Measurements from ENCODE around the gene MTHFD1.

Gene MTHFD1

GRCh38 chr14:64495252-64495651 is 107.1 kb downstream of the MTHFD1 start:
- Histone ChIP-seq H3K4me3 (ENCODE audit: extremely low read depth, insufficient read depth, low read length, poor library complexity, severe bottlenecking) (no peak overlapping the region), H3K4me1 (ENCODE audit: control insufficient read depth, insufficient read depth, low read length, poor library complexity, severe bottlenecking) (no peaks in the 10 kb centered on the region), H3K27ac (ENCODE audit: low read depth, low read length, severe bottlenecking) (no peak overlapping the region), H3K36me3 (ENCODE audit: control insufficient read depth, insufficient read depth, low read length) (peaks cover 36% of the 10 kb centered on the region), H3K9me3 (ENCODE audit: control insufficient read depth, low read length) (no peaks in the 10 kb centered on the region)

DNA sequence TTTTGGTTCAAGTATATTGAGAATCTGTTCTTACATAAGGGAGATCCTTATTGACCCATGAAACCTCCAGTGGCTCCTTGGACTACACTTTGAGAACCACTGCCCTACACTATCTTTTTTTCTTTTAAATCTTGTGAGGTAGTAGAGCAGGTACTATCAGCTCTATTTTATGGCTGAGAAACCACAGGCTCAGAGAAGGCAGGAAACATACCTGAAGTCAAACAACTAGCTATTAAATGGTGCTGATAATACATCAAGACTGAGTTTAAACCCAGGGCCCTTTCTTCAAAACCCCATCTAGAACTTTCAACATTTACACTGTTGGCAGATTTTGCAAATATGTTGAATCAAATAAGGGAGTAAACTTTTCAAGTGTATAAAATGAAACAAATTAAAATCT is 108.6 kb downstream of the MTHFD1 start:
- Histone ChIP-seq H3K4me3 (ENCODE audit: extremely low read depth, insufficient read depth, low read length, poor library complexity, severe bottlenecking) (no peak overlapping the region), H3K36me3 (ENCODE audit: control insufficient read depth, insufficient read depth, low read length) (peaks cover 27% of the 10 kb centered on the region), H3K27ac (ENCODE audit: low read depth, low read length, severe bottlenecking) (no peak overlapping the region), H3K4me1 (ENCODE audit: control insufficient read depth, insufficient read depth, low read length, poor library complexity, severe bottlenecking) (peaks cover 9% of the 10 kb centered on the region), H3K9me3 (ENCODE audit: control insufficient read depth, low read length) (no peaks in the 10 kb centered on the region)

DNA sequence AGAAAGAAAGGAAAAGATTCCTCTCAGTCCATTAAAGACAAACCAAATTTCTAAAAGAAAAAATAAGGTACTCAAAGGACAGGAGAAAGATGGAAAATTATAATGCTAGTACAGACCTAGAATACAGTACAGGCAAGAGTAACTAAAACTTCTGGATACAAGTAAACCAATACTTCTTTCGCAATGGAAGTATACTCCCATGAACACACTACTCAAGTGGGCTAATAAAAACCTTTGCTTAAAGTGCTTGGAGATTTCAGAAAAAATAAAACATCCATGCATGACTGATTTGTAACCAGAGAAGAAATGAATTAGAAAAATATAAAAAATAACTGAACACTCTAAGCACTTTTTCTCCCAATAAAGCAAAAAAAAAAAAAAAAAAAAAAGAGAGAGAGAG is 111.9 kb downstream of the MTHFD1 start:
- no CpG with 5 or more reads among the region's 1 CpG for WGBS, 2 experiments (ENCODE audit: insufficient coverage in 2 of 2)
- Histone ChIP-seq H3K4me1 (ENCODE audit: control insufficient read depth, insufficient read depth, low read length, poor library complexity, severe bottlenecking) (peaks cover 17% of the 10 kb centered on the region), H3K4me3 (ENCODE audit: extremely low read depth, insufficient read depth, low read length, poor library complexity, severe bottlenecking) (no peak overlapping the region), H3K36me3 (ENCODE audit: control insufficient read depth, insufficient read depth, low read length) (peaks cover 17% of the 10 kb centered on the region), H3K9me3 (ENCODE audit: control insufficient read depth, low read length) (no peaks in the 10 kb centered on the region), H3K27ac (ENCODE audit: low read depth, low read length, severe bottlenecking) (no peak overlapping the region)

DNA sequence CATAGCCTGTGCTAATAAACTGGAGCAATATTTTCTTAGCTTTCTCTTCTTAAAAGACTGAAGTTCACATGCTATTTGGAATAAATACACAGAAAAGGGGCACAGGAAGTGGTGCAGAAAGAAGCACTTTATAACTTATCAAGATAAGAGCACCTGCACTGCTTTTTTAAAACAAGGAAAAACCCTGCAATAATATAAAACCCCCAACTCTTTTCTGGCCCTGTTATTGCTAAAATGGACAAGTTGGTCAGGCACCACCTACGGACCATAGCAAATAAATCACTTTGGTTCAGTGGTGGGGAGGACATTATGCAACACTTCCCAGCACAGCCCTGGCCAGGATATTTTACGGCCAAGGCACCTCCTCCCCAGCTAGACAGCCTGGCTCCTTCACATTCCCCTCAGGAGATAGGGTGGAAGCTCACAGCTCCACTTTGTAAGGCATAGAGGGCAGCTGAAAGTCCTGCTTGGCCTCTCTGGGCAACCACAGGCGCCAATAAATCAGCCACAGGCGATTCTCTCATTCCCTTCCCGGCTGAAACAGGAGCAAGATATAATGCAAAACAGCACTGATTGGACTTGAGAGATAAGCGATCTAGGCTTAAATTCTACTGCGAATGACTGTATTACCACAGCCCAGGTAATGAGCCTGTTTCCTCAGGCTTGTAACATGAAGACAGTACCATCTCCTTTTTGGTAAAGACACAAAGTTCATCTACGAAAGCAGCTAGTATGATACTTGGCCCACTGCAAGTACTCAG is 113.4 kb downstream of the MTHFD1 start:
- Histone ChIP-seq H3K4me1 (ENCODE audit: control insufficient read depth, insufficient read depth, low read length, poor library complexity, severe bottlenecking) (peaks cover 17% of the 10 kb centered on the region), H3K9me3 (ENCODE audit: control insufficient read depth, low read length) (no peaks in the 10 kb centered on the region), H3K4me3 (ENCODE audit: extremely low read depth, insufficient read depth, low read length, poor library complexity, severe bottlenecking) (no peak overlapping the region), H3K27ac (ENCODE audit: low read depth, low read length, severe bottlenecking) (peak overlapping the region; percentile 33), H3K36me3 (ENCODE audit: control insufficient read depth, insufficient read depth, low read length) (peaks cover 17% of the 10 kb centered on the region)
- 85% methylated on average over 6 to 7 of the region's 8 CpGs for WGBS, 2 experiments (ENCODE audit: insufficient coverage in 2 of 2)

- H3K36me3 ChIP-seq (ENCODE audit: control insufficient read depth, insufficient read depth, low read length): peaks cover 17% of the 10 kb centered on the region
- no peaks in the 10 kb centered on the region for H3K9me3 ChIP-seq (ENCODE audit: control insufficient read depth, low read length)
- H3K4me1 ChIP-seq (ENCODE audit: control insufficient read depth, insufficient read depth, low read length, poor library complexity, severe bottlenecking): peaks cover 26% of the 10 kb centered on the region
- no peak overlapping the region for H3K27ac ChIP-seq (ENCODE audit: low read depth, low read length, severe bottlenecking)
- H3K4me3 ChIP-seq (ENCODE audit: extremely low read depth, insufficient read depth, low read length, poor library complexity, severe bottlenecking): peak overlapping the region; percentile 84
- WGBS, 2 experiments (ENCODE audit: insufficient coverage in 2 of 2): 75 to 83% methylated on average over 3 to 5 of the region's 6 CpGs
Measured at GRCh38 chr14:64502456-64502855, 114.3 kb downstream of the MTHFD1 start.

DNA sequence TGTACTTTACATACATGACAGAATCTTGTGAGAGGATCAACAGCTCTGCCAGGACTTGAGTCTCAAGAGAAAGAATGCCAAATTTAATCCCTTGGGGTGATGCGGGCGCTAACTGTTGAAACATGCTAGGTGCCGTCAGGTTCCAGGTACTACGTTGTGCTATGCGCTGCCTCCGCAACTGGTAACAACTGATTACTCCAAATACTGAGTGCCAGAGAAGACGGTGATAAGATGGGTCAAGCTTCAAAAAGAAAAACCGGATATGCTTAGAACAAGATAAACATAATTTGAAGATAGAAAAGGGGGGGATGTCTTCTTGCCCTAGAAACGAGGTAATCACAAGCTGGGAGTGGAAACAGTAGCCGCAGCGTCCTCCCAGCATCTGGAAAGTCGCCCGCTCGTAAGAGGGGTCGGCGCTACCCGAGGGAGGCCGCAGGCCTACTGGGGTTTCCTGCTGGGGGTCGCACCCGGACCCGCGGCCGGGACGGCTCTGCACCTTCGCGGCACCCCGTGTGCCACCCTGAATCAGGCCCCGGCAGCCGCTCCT is 114.8 kb downstream of the MTHFD1 start:
- Histone ChIP-seq H3K36me3 (ENCODE audit: control insufficient read depth, insufficient read depth, low read length) (peaks cover 14% of the 10 kb centered on the region), H3K4me1 (ENCODE audit: control insufficient read depth, insufficient read depth, low read length, poor library complexity, severe bottlenecking) (peaks cover 31% of the 10 kb centered on the region), H3K9me3 (ENCODE audit: control insufficient read depth, low read length) (no peaks in the 10 kb centered on the region), H3K4me3 (ENCODE audit: extremely low read depth, insufficient read depth, low read length, poor library complexity, severe bottlenecking) (peak overlapping the region; percentile 84), H3K27ac (ENCODE audit: low read depth, low read length, severe bottlenecking) (peak overlapping the region; percentile 100)
- WGBS, 2 experiments (ENCODE audit: insufficient coverage in 2 of 2): 4 to 12% methylated on average over 20 to 25 of the region's 29 CpGs

- Histone ChIP-seq H3K4me3 (ENCODE audit: extremely low read depth, insufficient read depth, low read length, poor library complexity, severe bottlenecking) (peak within 1 kb of the TSS; percentile 84), H3K4me1 (ENCODE audit: control insufficient read depth, insufficient read depth, low read length, poor library complexity, severe bottlenecking) (peaks cover 36% of the 10 kb centered on the region), H3K9me3 (ENCODE audit: control insufficient read depth, low read length) (no peaks in the 10 kb centered on the region), H3K27ac (ENCODE audit: low read depth, low read length, severe bottlenecking) (peak within 1 kb of the TSS; percentile 100), H3K36me3 (ENCODE audit: control insufficient read depth, insufficient read depth, low read length) (peaks cover 9% of the 10 kb centered on the region)
- 0 to 1% methylated on average over 36 to 40 of the region's 87 CpGs for WGBS, 2 experiments (ENCODE audit: insufficient coverage in 2 of 2)
Measured at GRCh38 chr14:64503434-64504309, 115.5 kb downstream of the MTHFD1 start, which contains the start of gene ZBTB25. Gene ZBTB25 (minus strand): TSS chr14:64503838. CDS start chr14:64490533, 13,305 bp downstream.

- H3K4me3 ChIP-seq (ENCODE audit: extremely low read depth, insufficient read depth, low read length, poor library complexity, severe bottlenecking): peak within 1 kb of the TSS; percentile 84
- H3K36me3 ChIP-seq (ENCODE audit: control insufficient read depth, insufficient read depth, low read length): peaks cover 1% of the 10 kb centered on the region
- peak within 1 kb of the TSS; percentile 100 for H3K27ac ChIP-seq (ENCODE audit: low read depth, low read length, severe bottlenecking)
- H3K9me3 ChIP-seq (ENCODE audit: control insufficient read depth, low read length): no peaks in the 10 kb centered on the region
- WGBS, 2 experiments (ENCODE audit: insufficient coverage in 2 of 2): 0 to 1% methylated on average over 43 to 62 of the region's 63 CpGs
- H3K4me1 ChIP-seq (ENCODE audit: control insufficient read depth, insufficient read depth, low read length, poor library complexity, severe bottlenecking): peaks cover 40% of the 10 kb centered on the region
Measured at GRCh38 chr14:64504310-64504896, 116.2 kb downstream of the MTHFD1 start, which contains the start of gene ZBTB1. Gene ZBTB1 (plus strand): TSS chr14:64504770. CDS start chr14:64521505, 16,735 bp downstream.

GRCh38 chr14:64504897-64505794 is 117.0 kb downstream of the MTHFD1 start:
- no peaks in the 10 kb centered on the region for H3K9me3 ChIP-seq (ENCODE audit: control insufficient read depth, low read length)
- peaks cover 40% of the 10 kb centered on the region for H3K4me1 ChIP-seq (ENCODE audit: control insufficient read depth, insufficient read depth, low read length, poor library complexity, severe bottlenecking)
- no peaks in the 10 kb centered on the region for H3K36me3 ChIP-seq (ENCODE audit: control insufficient read depth, insufficient read depth, low read length)
- peak overlapping the region; percentile 84 for H3K4me3 ChIP-seq (ENCODE audit: extremely low read depth, insufficient read depth, low read length, poor library complexity, severe bottlenecking)
- 1% methylated on average over 33 to 44 of the region's 68 CpGs for WGBS, 2 experiments (ENCODE audit: insufficient coverage in 2 of 2)
- peak overlapping the region; percentile 100 for H3K27ac ChIP-seq (ENCODE audit: low read depth, low read length, severe bottlenecking)

- no CpG with 5 or more reads among the region's 3 CpGs for WGBS, 2 experiments (ENCODE audit: insufficient coverage in 2 of 2)
Measured at GRCh38 chr14:64506721-64507120, 118.6 kb downstream of the MTHFD1 start.

More at GRCh38 chr14:64506721-64507120, 118.6 kb downstream of the MTHFD1 start:
- Histone ChIP-seq H3K4me1 (ENCODE audit: control insufficient read depth, insufficient read depth, low read length, poor library complexity, severe bottlenecking) (peaks cover 35% of the 10 kb centered on the region), H3K27ac (ENCODE audit: low read depth, low read length, severe bottlenecking) (no peak overlapping the region), H3K36me3 (ENCODE audit: control insufficient read depth, insufficient read depth, low read length) (peaks cover 5% of the 10 kb centered on the region), H3K9me3 (ENCODE audit: control insufficient read depth, low read length) (no peaks in the 10 kb centered on the region), H3K4me3 (ENCODE audit: extremely low read depth, insufficient read depth, low read length, poor library complexity, severe bottlenecking) (peak overlapping the region; percentile 84)
